Astrocyte (in vitro differentiated cells and primary cell): Measurements from ENCODE around the gene TUBA3C.

ENCODE experiments used
- CTCF ChIP-seq: IDR thresholded peaks from 2 replicates; pipeline ENCODE4 v1.5.1; 2011; ENCODE audit warnings: low read depth, mild to moderate bottlenecking, inconsistent platforms, low read length, moderate library complexity; ENCODE audit not compliant: insufficient read depth
- EZH2 ChIP-seq: IDR thresholded peaks from 2 replicates; pipeline ENCODE4 v1.6.1; 2012; ENCODE audit warnings: mild to moderate bottlenecking, low read length, inconsistent platforms; ENCODE audit not compliant: insufficient read depth

- TF ChIP-seq CTCF: no peak
- TF ChIP-seq EZH2: no peak
Observed at GRCh38 chr13:19158006-19158405, 23.6 kb downstream of the TUBA3C start.
